B cell (primary cell): ENCODE results near the gene ACTL8.

Experiments
- EZH2 ChIP-seq: IDR thresholded peaks from 2 replicates; pipeline ENCODE4 v1.6.1; 2012; ENCODE audit warnings: borderline replicate concordance, low read depth, mild to moderate bottlenecking, moderate library complexity, low read length; ENCODE audit not compliant: insufficient read depth, poor library complexity, severe bottlenecking
- TF ChIP-seq, protein P1 (sequence below): fragments of 200-600 bp; IDR thresholded peaks from one replicate; pipeline ENCODE4 v1.8.0; 2022; ENCODE audit warnings: antibody characterized with exemption, mild to moderate bottlenecking

DNA sequence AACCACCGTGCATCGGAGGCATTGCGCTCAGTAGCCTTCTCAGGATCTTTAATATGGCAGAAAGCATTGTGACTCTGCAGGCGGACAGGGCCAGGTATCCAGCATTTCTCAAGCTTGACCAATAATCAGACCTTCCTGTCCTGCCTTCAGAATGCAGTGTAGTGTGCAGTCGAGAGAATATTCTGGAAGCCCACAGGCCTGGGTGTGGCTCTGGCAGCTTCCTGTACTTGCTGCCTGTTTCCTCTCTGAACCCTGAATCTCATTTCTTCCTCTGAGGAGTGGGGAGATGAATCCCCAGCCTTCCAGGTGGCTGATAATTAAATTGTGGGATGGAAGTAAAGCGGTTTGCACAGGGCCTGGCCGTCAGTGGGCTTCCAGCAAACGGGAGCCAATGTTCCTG is 42.3 kb downstream of the ACTL8 start:
- TF ChIP-seq, protein P1, sequence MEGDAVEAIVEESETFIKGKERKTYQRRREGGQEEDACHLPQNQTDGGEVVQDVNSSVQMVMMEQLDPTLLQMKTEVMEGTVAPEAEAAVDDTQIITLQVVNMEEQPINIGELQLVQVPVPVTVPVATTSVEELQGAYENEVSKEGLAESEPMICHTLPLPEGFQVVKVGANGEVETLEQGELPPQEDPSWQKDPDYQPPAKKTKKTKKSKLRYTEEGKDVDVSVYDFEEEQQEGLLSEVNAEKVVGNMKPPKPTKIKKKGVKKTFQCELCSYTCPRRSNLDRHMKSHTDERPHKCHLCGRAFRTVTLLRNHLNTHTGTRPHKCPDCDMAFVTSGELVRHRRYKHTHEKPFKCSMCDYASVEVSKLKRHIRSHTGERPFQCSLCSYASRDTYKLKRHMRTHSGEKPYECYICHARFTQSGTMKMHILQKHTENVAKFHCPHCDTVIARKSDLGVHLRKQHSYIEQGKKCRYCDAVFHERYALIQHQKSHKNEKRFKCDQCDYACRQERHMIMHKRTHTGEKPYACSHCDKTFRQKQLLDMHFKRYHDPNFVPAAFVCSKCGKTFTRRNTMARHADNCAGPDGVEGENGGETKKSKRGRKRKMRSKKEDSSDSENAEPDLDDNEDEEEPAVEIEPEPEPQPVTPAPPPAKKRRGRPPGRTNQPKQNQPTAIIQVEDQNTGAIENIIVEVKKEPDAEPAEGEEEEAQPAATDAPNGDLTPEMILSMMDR = no peak
- TF ChIP-seq EZH2 = no peak
